HEK293 (cell line): Measurements from ENCODE around the gene TUFM.

ENCODE experiments used
- BCL11B ChIP-seq: fragments of 450-650 bp; formaldehyde crosslinking; IDR thresholded peaks from 2 replicates; pipeline ENCODE4 v1.5.1; 2016; ENCODE audit warnings: low read depth, missing biosample characterization, missing genetic modification characterization
- GLI4 ChIP-seq: fragments of 450-650 bp; formaldehyde crosslinking; IDR thresholded peaks from 2 replicates; pipeline ENCODE4 v1.5.1; 2016; ENCODE audit warnings: missing biosample characterization, missing genetic modification characterization
- KLF7 ChIP-seq: fragments of 450-650 bp; formaldehyde crosslinking; IDR thresholded peaks from 2 replicates; pipeline ENCODE4 v1.5.1; 2016; ENCODE audit warnings: missing biosample characterization, missing genetic modification characterization, borderline replicate concordance
- MZF1 ChIP-seq: fragments of 450-650 bp; formaldehyde crosslinking; IDR thresholded peaks from 2 replicates; pipeline ENCODE4 v1.5.1; 2017; ENCODE audit warnings: missing biosample characterization, missing genetic modification characterization, borderline replicate concordance
- OVOL3 ChIP-seq: fragments of 450-650 bp; formaldehyde crosslinking; IDR thresholded peaks from 2 replicates; pipeline ENCODE4 v1.5.1; 2016; ENCODE audit warnings: missing biosample characterization, missing genetic modification characterization
- REPIN1 ChIP-seq: fragments of 450-650 bp; formaldehyde crosslinking; IDR thresholded peaks from 2 replicates; pipeline ENCODE4 v1.5.1; 2017; ENCODE audit warnings: missing biosample characterization, missing genetic modification characterization, low read depth
- SCRT1 ChIP-seq: fragments of 450-650 bp; formaldehyde crosslinking; IDR thresholded peaks from 2 replicates; pipeline ENCODE4 v1.5.1; 2016; ENCODE audit warnings: missing biosample characterization, missing genetic modification characterization, borderline replicate concordance
- WT1 ChIP-seq: fragments of 450-650 bp; formaldehyde crosslinking; IDR thresholded peaks from 2 replicates; pipeline ENCODE4 v1.5.1; 2016; ENCODE audit warnings: missing biosample characterization, missing genetic modification characterization
- ZBTB1 ChIP-seq: fragments of 450-650 bp; formaldehyde crosslinking; IDR thresholded peaks from 2 replicates; pipeline ENCODE4 v1.5.1; 2016; ENCODE audit warnings: missing biosample characterization, missing genetic modification characterization
- ZFP3 ChIP-seq: fragments of 450-650 bp; formaldehyde crosslinking; IDR thresholded peaks from 2 replicates; pipeline ENCODE4 v1.5.1; 2016; ENCODE audit warnings: low read depth, missing biosample characterization, missing genetic modification characterization
- ZIC2 ChIP-seq: fragments of 450-650 bp; formaldehyde crosslinking; IDR thresholded peaks from 2 replicates; pipeline ENCODE4 v1.5.1; 2016; ENCODE audit warnings: missing biosample characterization, missing genetic modification characterization
- ZNF10 ChIP-seq: fragments of 450-650 bp; formaldehyde crosslinking; IDR thresholded peaks from 2 replicates; pipeline ENCODE4 v1.5.1; 2017; ENCODE audit warnings: missing biosample characterization, missing genetic modification characterization
- ZNF140 ChIP-seq: fragments of 450-650 bp; formaldehyde crosslinking; IDR thresholded peaks from 2 replicates; pipeline ENCODE4 v1.5.1; 2016; ENCODE audit warnings: missing biosample characterization, missing genetic modification characterization
- ZNF16 ChIP-seq: fragments of 450-650 bp; formaldehyde crosslinking; IDR thresholded peaks from 2 replicates; pipeline ENCODE4 v1.5.1; 2016; ENCODE audit warnings: low read depth, missing biosample characterization, missing genetic modification characterization
- ZNF169 ChIP-seq: fragments of 450-650 bp; formaldehyde crosslinking; IDR thresholded peaks from 2 replicates; pipeline ENCODE4 v1.5.1; 2016; ENCODE audit warnings: missing biosample characterization, missing genetic modification characterization
- ZNF223 ChIP-seq: fragments of 450-650 bp; formaldehyde crosslinking; IDR thresholded peaks from 2 replicates; pipeline ENCODE4 v1.5.1; 2016; ENCODE audit warnings: missing biosample characterization, missing genetic modification characterization
- ZNF266 ChIP-seq: fragments of 450-650 bp; formaldehyde crosslinking; IDR thresholded peaks from 2 replicates; pipeline ENCODE4 v1.5.1; 2016; ENCODE audit warnings: missing biosample characterization, missing genetic modification characterization, low read depth
- ZNF292 ChIP-seq: fragments of 450-650 bp; formaldehyde crosslinking; IDR thresholded peaks from 2 replicates; pipeline ENCODE4 v1.5.1; 2016; ENCODE audit warnings: low read depth, missing biosample characterization, missing genetic modification characterization, borderline replicate concordance
- ZNF302 ChIP-seq: fragments of 450-650 bp; formaldehyde crosslinking; IDR thresholded peaks from 2 replicates; pipeline ENCODE4 v1.5.1; 2016; ENCODE audit warnings: missing biosample characterization, missing genetic modification characterization, low read depth
- ZNF341 ChIP-seq: fragments of 450-650 bp; formaldehyde crosslinking; IDR thresholded peaks from 2 replicates; pipeline ENCODE4; 2016; ENCODE audit warnings: low read depth, missing biosample characterization, missing genetic modification characterization
- ZNF473 ChIP-seq: fragments of 450-650 bp; formaldehyde crosslinking; IDR thresholded peaks from 2 replicates; pipeline ENCODE4 v1.5.1; 2017; ENCODE audit warnings: missing biosample characterization, missing genetic modification characterization
- ZNF510 ChIP-seq: fragments of 450-650 bp; formaldehyde crosslinking; IDR thresholded peaks from 2 replicates; pipeline ENCODE4 v1.5.1; 2018; ENCODE audit warnings: mild to moderate bottlenecking, missing genetic modification characterization, missing biosample characterization; ENCODE audit not compliant: insufficient replicate concordance
- ZNF837 ChIP-seq: fragments of 450-650 bp; formaldehyde crosslinking; IDR thresholded peaks from 2 replicates; pipeline ENCODE4 v1.5.1; 2016; ENCODE audit warnings: missing biosample characterization, missing genetic modification characterization
- TF ChIP-seq, protein P1 (sequence below): fragments of 450-650 bp; formaldehyde crosslinking; IDR thresholded peaks from 2 replicates; pipeline ENCODE4 v1.5.1; 2016; ENCODE audit warnings: missing biosample characterization, missing genetic modification characterization, low read depth
- TF ChIP-seq, protein P2 (sequence below): fragments of 450-650 bp; formaldehyde crosslinking; IDR thresholded peaks from 2 replicates; pipeline ENCODE4 v1.5.1; 2017; ENCODE audit warnings: missing biosample characterization, missing genetic modification characterization
- TF ChIP-seq, protein P3 (sequence below): fragments of 450-650 bp; formaldehyde crosslinking; IDR thresholded peaks from 2 replicates; pipeline ENCODE4 v1.5.1; 2016; ENCODE audit warnings: missing biosample characterization, missing genetic modification characterization
- TF ChIP-seq, protein P4 (sequence below): fragments of 450-650 bp; formaldehyde crosslinking; IDR thresholded peaks from 2 replicates; pipeline ENCODE4 v1.5.1; 2016; ENCODE audit warnings: missing biosample characterization, missing genetic modification characterization
- TF ChIP-seq, protein P5 (sequence below): fragments of 450-650 bp; formaldehyde crosslinking; IDR thresholded peaks from 2 replicates; pipeline ENCODE4 v1.5.1; 2016; ENCODE audit warnings: missing biosample characterization, missing genetic modification characterization

TUFM gene

DNA sequence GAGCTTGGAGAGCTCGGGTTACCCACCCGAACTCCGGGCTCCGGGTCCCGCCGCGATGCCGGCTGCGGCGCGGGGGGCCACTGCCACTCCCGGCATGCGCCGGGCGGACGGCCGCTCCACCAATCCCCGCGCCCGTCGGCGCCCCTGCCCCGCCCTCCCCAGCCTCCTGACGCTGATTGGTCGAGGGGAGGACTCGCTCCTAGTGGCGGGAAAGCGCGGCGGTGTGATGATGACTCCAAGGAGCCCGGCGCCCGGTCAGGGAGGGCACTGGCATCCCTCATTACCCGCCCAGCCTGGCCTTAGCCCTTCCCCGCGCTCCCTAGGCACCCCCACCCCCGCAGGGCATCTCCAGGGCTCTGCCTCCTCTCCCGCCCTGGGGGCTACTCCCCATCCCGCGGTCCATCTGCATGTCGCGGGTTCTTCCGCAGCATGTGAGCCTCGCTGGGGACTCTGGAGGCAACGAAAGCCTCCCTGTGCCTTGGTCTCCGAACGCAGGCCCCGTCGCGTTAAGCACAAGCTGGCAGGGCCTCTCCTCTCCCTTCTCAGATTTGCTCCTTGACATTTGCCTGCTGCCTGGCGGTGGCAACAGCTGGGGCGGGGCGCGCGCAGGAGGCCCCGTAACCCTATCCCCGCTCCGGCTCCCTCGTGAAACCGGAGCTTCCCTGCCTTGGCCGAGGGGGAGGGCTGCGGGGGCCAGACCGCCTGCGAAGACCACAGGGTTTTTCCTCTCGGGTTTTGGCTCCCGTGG, 33.9 kb upstream of the TUFM start (continued):
- TF ChIP-seq ZNF10 (tag by site-specific recombination) (no peak), KLF7 (tag by site-specific recombination) (0 out of 2 replicates have a peak, but pooled peaks have one; percentile 52), ZNF473 (tag by site-specific recombination) (no peak), ZNF292 (tag by site-specific recombination) (no peak), ZNF140 (no peak), BCL11B (tag by site-specific recombination) (no peak), ZNF510 (tag by site-specific recombination) (no peak), SCRT1 (tag by site-specific recombination) (no peak), ZNF341 (tag by site-specific recombination) (peak; percentile 20; the same call in 1 of the 2 replicates), ZNF266 (no peak), GLI4 (tag by site-specific recombination) (no peak), WT1 (peak; percentile 77), ZNF302 (tag by site-specific recombination) (no peak), ZNF223 (tag by site-specific recombination) (no peak), ZBTB1 (tag by site-specific recombination) (0 out of 2 replicates have a peak, but pooled peaks have one; percentile 7), ZNF169 (no peak), OVOL3 (tag by site-specific recombination) (no peak), ZIC2 (tag by site-specific recombination) (peak; percentile 94), ZNF16 (no peak), ZFP3 (tag by site-specific recombination) (no peak), ZNF837 (tag by site-specific recombination) (no peak), REPIN1 (tag by site-specific recombination) (no peak), MZF1 (no peak)
- TF ChIP-seq, protein P1, sequence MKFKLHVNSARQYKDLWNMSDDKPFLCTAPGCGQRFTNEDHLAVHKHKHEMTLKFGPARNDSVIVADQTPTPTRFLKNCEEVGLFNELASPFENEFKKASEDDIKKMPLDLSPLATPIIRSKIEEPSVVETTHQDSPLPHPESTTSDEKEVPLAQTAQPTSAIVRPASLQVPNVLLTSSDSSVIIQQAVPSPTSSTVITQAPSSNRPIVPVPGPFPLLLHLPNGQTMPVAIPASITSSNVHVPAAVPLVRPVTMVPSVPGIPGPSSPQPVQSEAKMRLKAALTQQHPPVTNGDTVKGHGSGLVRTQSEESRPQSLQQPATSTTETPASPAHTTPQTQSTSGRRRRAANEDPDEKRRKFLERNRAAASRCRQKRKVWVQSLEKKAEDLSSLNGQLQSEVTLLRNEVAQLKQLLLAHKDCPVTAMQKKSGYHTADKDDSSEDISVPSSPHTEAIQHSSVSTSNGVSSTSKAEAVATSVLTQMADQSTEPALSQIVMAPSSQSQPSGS (tag by site-specific recombination): no peak
- TF ChIP-seq, protein P2, sequence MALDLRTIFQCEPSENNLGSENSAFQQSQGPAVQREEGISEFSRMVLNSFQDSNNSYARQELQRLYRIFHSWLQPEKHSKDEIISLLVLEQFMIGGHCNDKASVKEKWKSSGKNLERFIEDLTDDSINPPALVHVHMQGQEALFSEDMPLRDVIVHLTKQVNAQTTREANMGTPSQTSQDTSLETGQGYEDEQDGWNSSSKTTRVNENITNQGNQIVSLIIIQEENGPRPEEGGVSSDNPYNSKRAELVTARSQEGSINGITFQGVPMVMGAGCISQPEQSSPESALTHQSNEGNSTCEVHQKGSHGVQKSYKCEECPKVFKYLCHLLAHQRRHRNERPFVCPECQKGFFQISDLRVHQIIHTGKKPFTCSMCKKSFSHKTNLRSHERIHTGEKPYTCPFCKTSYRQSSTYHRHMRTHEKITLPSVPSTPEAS (tag by site-specific recombination): peak; percentile 67; the same call in 1 of the 2 replicates
- TF ChIP-seq, protein P3, sequence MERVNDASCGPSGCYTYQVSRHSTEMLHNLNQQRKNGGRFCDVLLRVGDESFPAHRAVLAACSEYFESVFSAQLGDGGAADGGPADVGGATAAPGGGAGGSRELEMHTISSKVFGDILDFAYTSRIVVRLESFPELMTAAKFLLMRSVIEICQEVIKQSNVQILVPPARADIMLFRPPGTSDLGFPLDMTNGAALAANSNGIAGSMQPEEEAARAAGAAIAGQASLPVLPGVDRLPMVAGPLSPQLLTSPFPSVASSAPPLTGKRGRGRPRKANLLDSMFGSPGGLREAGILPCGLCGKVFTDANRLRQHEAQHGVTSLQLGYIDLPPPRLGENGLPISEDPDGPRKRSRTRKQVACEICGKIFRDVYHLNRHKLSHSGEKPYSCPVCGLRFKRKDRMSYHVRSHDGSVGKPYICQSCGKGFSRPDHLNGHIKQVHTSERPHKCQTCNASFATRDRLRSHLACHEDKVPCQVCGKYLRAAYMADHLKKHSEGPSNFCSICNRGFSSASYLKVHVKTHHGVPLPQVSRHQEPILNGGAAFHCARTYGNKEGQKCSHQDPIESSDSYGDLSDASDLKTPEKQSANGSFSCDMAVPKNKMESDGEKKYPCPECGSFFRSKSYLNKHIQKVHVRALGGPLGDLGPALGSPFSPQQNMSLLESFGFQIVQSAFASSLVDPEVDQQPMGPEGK (tag by site-specific recombination): peak; percentile 91
- TF ChIP-seq, protein P4, sequence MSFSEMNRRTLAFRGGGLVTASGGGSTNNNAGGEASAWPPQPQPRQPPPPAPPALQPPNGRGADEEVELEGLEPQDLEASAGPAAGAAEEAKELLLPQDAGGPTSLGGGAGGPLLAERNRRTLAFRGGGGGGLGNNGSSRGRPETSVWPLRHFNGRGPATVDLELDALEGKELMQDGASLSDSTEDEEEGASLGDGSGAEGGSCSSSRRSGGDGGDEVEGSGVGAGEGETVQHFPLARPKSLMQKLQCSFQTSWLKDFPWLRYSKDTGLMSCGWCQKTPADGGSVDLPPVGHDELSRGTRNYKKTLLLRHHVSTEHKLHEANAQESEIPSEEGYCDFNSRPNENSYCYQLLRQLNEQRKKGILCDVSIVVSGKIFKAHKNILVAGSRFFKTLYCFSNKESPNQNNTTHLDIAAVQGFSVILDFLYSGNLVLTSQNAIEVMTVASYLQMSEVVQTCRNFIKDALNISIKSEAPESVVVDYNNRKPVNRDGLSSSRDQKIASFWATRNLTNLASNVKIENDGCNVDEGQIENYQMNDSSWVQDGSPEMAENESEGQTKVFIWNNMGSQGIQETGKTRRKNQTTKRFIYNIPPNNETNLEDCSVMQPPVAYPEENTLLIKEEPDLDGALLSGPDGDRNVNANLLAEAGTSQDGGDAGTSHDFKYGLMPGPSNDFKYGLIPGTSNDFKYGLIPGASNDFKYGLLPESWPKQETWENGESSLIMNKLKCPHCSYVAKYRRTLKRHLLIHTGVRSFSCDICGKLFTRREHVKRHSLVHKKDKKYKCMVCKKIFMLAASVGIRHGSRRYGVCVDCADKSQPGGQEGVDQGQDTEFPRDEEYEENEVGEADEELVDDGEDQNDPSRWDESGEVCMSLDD: peak; percentile 16; the same call in 1 of the 2 replicates
- TF ChIP-seq, protein P5, sequence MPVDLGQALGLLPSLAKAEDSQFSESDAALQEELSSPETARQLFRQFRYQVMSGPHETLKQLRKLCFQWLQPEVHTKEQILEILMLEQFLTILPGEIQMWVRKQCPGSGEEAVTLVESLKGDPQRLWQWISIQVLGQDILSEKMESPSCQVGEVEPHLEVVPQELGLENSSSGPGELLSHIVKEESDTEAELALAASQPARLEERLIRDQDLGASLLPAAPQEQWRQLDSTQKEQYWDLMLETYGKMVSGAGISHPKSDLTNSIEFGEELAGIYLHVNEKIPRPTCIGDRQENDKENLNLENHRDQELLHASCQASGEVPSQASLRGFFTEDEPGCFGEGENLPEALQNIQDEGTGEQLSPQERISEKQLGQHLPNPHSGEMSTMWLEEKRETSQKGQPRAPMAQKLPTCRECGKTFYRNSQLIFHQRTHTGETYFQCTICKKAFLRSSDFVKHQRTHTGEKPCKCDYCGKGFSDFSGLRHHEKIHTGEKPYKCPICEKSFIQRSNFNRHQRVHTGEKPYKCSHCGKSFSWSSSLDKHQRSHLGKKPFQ (tag by site-specific recombination): peak; percentile 22; the same call in 1 of the 2 replicates
